Measurements from ENCODE around the gene PYCR2.

The PYCR2 gene

DNA sequence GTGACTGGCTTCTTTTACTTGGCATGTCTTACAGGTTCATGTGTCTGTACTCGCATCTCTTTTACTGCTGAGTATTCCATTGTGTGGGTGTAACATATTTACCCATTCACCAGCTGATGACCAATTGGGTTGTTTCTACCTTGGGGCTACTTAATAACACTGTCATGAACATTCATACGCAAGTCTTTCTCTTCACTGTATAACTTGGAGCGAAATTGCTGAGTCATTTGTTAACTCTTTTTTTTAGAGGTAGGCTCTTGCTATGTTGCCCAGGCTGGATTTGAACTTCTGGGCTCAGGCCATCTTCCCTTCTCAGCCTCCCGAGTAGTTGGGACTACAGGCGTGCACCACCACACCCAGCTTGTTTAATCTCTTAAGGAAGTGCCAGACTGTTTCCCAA, 6.5 kb downstream of the PYCR2 start:
- no peak for DNase-seq

DNA sequence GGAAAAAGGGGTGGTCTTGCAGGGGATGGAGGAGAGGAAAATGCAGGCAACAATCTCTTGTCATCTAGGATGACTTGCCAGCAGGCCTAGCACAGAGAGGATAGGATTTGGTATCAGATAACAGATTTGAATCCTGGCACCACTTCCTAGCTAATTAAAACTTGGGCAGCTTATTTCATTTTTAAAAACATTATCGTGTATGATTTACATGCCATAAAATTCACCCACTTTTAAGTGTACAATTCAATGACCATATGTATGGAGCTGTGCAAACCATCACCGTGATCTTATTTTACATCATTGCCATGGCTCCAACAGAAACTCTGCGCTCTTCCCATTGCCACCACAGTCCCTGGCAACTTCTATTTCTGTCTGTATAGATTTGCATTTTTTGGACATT, 6.9 kb downstream of the PYCR2 start:
- no peak for DNase-seq

- no peak for DNase-seq
These were observed 8.5 kb downstream of the PYCR2 start for GRCh38 chr1:225915538-225915991.

DNA sequence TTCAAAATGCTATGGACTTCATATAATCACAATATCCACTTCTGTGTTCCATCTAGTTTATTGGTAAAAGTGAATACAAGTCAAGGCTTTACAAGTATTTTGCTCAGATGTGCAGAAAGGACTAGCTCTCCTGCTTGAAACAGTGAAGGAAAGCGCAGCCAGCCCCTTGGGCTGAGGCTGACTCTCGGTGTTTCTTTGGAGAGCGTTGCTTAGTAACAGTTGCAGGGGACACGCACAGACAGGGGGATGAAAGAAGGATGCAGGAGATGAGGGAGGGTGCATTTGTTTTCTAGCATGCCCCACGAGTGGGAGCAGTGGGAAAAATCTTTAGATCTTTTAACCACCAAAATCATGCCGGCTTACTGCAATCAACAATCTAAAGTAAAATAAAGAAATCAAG, 9.1 kb downstream of the PYCR2 start:
- no peak for DNase-seq

GRCh38 chr1:225914391-225914790, 9.7 kb downstream of the PYCR2 start:
- no peak for DNase-seq

DNA sequence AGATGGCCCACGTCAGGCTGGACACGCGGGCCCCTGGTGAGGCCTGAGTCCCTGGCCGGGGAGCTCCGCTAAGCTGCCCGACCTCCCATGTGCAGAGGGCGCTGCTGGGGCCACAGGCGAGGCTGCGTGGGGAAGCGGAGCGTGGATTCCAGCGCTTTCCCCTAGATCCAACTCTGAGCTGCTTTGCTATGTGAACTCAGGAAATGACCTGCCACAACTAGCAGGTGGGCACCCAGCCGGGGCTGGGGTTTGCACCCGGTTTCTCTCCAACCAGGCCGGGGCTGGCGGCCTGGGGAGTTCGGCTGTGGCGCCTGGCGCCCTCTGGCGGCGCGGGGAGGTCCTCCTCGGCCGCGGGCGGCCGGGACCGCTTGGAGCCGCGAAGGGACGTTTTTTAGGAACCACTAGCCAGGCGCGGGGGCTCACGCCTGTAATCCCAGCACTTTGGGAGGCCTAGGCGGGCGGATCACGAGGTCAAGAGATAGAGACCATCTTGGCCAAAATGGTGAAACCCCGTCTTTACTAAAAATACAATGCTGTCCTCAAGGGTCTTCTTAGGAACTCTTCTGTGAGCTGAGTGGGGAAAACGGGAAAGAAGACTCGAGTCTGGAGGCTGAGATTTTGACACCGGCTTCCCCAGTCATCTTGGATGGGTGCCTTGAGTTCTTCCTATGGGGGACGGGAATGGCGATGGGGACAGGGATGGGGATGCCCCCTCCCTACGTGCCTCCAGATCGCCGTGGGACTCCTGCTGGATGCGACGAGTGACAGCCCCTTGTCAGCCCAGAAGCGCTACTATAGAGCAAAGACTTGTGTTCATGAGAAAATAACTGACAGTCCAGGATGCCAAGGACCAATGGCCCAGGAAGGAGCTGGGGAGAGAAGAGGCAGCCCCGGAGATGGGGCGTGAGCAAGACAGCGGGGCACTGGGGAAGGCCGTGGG, 12.6 kb downstream of the PYCR2 start:
- no peak for DNase-seq

GRCh38 chr1:225909477-225909876, 14.6 kb downstream of the PYCR2 start:
- DNase-seq: peak; percentile 44

GRCh38 chr1:225908773-225909172, 15.3 kb downstream of the PYCR2 start:
- DNase-seq: peak; percentile 80

- no peak for DNase-seq
These were observed 15.9 kb downstream of the PYCR2 start for GRCh38 chr1:225908013-225908640.

- no peak for DNase-seq
These were observed 16.7 kb downstream of the PYCR2 start for GRCh38 chr1:225907341-225907740.

DNA sequence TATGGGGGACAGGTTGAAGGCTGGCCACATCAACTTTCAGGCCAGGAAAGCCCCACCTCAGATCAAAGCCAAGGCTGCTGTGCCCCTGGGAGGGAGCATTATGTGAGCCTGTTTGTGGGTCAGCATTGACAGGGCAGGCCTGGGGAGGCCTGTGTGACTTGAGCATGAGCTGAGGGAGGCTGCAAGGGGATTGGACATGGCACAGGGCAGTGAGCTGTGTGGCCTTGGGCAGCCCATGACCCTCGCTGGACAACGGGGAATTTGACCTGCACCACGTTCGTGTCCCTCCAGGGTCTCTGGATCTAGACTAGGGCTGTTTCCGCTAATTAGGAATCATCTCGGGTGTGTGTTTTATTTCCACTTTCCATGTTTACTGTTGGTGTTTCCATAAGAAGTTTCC, 17.6 kb downstream of the PYCR2 start:
- no peak for DNase-seq

DNA sequence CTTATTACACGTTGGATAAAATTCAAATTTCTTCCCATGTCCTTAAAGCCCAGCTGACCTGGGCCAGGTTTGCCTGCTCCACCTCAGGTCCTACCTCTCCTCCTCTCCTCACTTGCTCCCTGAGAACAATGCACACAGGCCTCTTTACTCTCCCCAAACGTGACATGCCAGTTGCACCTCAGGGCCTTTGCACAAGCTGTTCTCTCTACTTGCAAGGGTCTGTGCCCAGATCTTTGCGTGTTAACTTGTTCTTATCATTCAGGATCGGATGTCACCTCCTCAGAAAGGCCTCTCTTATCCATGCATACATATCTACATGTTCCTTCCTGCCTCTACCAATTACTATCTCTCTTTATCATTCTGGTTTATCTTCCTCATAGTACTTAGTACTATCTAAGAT, 20.4 kb downstream of the PYCR2 start:
- DNase-seq: no peak

DNA sequence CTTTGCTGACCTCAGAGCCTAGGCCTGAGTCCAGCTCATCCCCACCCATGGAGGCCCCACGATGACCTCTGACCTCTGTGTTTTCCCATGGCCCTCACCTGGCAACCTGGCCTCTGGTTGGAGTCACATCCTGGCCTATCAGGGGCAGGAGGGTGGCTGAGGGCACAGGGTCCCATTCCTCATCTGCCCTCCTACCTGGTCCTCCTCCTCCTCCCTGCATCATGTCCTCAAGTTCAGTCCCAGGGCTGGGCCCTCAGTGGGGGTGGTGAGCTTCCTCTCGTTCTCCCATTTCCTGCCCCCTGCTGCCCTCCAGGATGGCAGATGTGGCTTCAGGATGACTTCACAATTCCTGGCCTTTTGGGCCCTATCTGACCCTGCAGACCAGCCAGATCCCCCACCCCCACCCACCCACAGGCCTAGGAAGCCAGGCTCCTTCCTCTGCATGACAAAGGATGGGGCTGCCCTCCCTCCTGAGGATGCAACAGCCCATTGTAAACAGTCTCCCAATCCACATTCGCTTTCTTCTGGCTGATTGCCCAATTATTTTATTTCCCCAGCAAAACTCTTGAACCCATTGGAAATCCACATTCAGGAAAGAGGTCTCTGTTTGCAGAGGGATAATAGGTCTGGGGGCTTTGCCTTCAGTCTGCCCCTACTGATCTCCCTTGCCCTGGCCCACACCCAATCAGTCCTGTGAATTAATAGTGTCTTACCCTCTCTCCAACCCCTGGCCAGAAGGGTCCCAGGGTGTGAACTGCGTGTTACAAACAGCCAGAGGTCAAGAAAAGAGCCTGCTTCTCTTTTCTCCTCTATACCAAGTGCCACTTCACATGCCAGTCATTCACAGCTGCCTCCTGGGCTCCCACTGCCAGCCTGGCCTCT, 24.8 kb downstream of the PYCR2 start:
- no peak for DNase-seq

- DNase-seq: peak; percentile 69
These were observed 26.2 kb downstream of the PYCR2 start for GRCh38 chr1:225897595-225898514.

- peak; percentile 41 for DNase-seq
These were observed 27.0 kb downstream of the PYCR2 start for GRCh38 chr1:225896937-225897549.

DNA sequence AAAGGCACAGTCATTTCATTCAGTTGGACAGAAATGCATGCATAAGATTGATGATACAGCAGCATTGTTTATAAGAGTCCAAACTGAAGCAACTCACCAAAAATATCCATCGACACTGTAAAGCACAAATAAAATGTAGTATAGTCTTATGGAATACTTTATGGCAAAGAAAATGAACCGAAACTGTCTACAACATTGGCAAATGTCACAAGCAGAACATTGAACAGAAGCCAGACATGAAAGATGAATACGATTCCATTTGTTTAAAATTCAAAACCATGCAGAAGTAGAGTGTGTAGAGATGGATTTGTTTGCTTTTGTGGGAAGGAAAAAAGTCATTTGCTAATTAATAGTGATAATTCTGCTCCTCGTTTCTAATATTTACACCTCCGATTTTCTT, 27.6 kb downstream of the PYCR2 start:
- DNase-seq: no peak

- no peak for DNase-seq
These were observed 31.7 kb downstream of the PYCR2 start for GRCh38 chr1:225892307-225892706.

- DNase-seq: no peak
These were observed 32.6 kb downstream of the PYCR2 start for GRCh38 chr1:225891229-225891972.

GRCh38 chr1:225890346-225891228, 33.5 kb downstream of the PYCR2 start:
- no peak for DNase-seq

- DNase-seq: no peak
These were observed 34.3 kb downstream of the PYCR2 start for GRCh38 chr1:225889743-225890142.
